ENCODE data around the gene CD79A.

- TF ChIP-seq POLR2AphosphoS5 (IDR thresholded peaks at IDR 0.05; ENCODE audit: low read depth, low read length) (0 out of 2 replicates have a peak, but pooled peaks have one; percentile 47), TAF1 (IDR thresholded peaks at IDR 0.05; ENCODE audit: borderline replicate concordance, low read depth, low read length) (no peak), POLR2A (IDR thresholded peaks at IDR 0.05; ENCODE audit: low read depth, low read length) (peak; percentile 40; the same call in 1 of the 2 replicates)
Measured at GRCh38 chr19:41870401-41870873, 6.6 kb upstream of the CD79A start.

Data from GM12892 (cell line).